ENCODE data around the gene UBE2L5. TPM values are rescaled to one million over a fixed set of nuclear protein-coding genes. Genes with fewer than 3 reads are reported as not detected.

Gene UBE2L5
- total and polyA plus RNA-seq, 2 donors (not counting 3 experiments of a cell fraction or from before 2014, with no cell fraction given) = not detected

- DNase-seq (ENCODE audit: low read depth, low spot score) (peak; percentile 89), FAIRE-seq (peak; percentile 89)
- H3K4me3 ChIP-seq (replicated peaks in 1 of 3; ENCODE audit: insufficient read depth in 1 of 3, low read depth in 1 of 3, low read length in 3 of 3) = peak overlapping the region; percentile 39 to 96 (median 95)
- H4K20me1 ChIP-seq (replicated peaks; ENCODE audit: control insufficient read depth, extremely low read depth, insufficient read depth, low read length) = no peaks in the 10 kb centered on the region
- peak overlapping the region; percentile 99 for H3K4me2 ChIP-seq (ENCODE audit: insufficient read depth, low read length)
- TSS peak; percentile 9 for BruUV-seq (replicated peaks)
- intact Hi-C loops (cut with micrococcal nuclease) = loop anchor here (1.0 kb wide), 1 partner anchor 30 kb away; no protein-coding TSS in a partner anchor
- peak overlapping the region; percentile 66 for H3K27ac ChIP-seq (ENCODE audit: insufficient read depth, low read depth, low read length)
- TF ChIP-seq POLR2A (IDR thresholded peaks at IDR 0.05; ENCODE audit: low read depth, low read length) = peak; percentile 89
- TF ChIP-seq FOS (IDR thresholded peaks at IDR 0.05; ENCODE audit: borderline replicate concordance, insufficient read depth, low read length) = no peak
- peak; percentile 25 for TF ChIP-seq POLR2AphosphoS5 (IDR thresholded peaks at IDR 0.05; ENCODE audit: insufficient read depth, low read depth, low read length)
- TF ChIP-seq MAX (IDR thresholded peaks at IDR 0.05; ENCODE audit: insufficient read depth, insufficient read length) = peak; percentile 98
- H3K79me2 ChIP-seq (ENCODE audit: control insufficient read depth, insufficient read depth, low read length) = no peaks in the 10 kb centered on the region
- ChIA-PET POLR2A (interaction anchor here (1.1 kb wide), 1 partner anchor 27 kb away, joined by 3 read pairs; the partner anchor contains the start of gene UBE2L5), CTCF (interaction anchor here (0.7 to 2.7 kb wide), 5 partner anchors 10 to 263 kb away, joined by 3 to 10 read pairs (median 5); no protein-coding TSS in a partner anchor)
- dilution Hi-C loops (cut with MboI; ENCODE audit: extremely low pct_ligation_motif_present, low sequenced_read_pairs) = no loop called here
- H3K9me1 ChIP-seq (replicated peaks; ENCODE audit: control insufficient read depth, extremely low read depth, insufficient read depth, low read length) = no peaks in the 10 kb centered on the region
- peaks cover 14% of the 10 kb centered on the region for H3K4me1 ChIP-seq (ENCODE audit: control insufficient read depth, extremely low read depth, insufficient read depth, low read length)
- peaks cover 4 to 7% of the 10 kb centered on the region in 2 experiments for H3K27me3 ChIP-seq (ENCODE audit: control insufficient read depth in 2 of 2, insufficient read depth in 2 of 2, low read length in 2 of 2)
- H3K9me3 ChIP-seq (replicated peaks; ENCODE audit: control insufficient read depth, insufficient read depth, low read length) = no peaks in the 10 kb centered on the region
- H2AFZ ChIP-seq (ENCODE audit: low read depth, low read length) = peak overlapping the region; percentile 100
- H3K36me3 ChIP-seq (ENCODE audit: control insufficient read depth in 2 of 2, extremely low read depth in 1 of 2, insufficient read depth in 2 of 2, low read length in 2 of 2) = no peaks in the 10 kb centered on the region
- peak overlapping the region; percentile 84 for H3K9ac ChIP-seq (replicated peaks; ENCODE audit: extremely low read depth, insufficient read depth, low read length)
These were observed 26.8 kb upstream of the UBE2L5 start for GRCh38 chr13:30395192-30396158.

All from endothelial cell of umbilical vein (primary cell).